Measurements from ENCODE around the gene CAPN9. TPM values are rescaled to one million over a fixed set of nuclear protein-coding genes. Genes with fewer than 3 reads are reported as not detected.

Gene CAPN9
- total RNA-seq, 4 donors from 2014 or later = not detected

GRCh38 chr1:230707732-230708630 is 39.2 kb upstream of the CAPN9 start:
- intact Hi-C loops (cut with DNase I; ENCODE audit: low total_unique reads) = no loop called here
- no peak for ATAC-seq
- Histone ChIP-seq H3K9me3 (no peaks in the 10 kb centered on the region), H3K27me3 (no peaks in the 10 kb centered on the region), H3K36me3 (no peaks in the 10 kb centered on the region), H3K4me3 (no peak overlapping the region), H3K4me1 (peaks cover 17 to 18% of the 10 kb centered on the region in 2 donors), H3K27ac (peak overlapping the region in 2 of 4 donors; percentile 57 to 69)
- TF ChIP-seq CTCF (IDR thresholded peaks at IDR 0.05 in 4 of 5, conservative IDR thresholded peaks at IDR 0.05 in 1 of 5) (no peak), POLR2A (IDR thresholded peaks at IDR 0.05) (no peak)
- in situ Hi-C loops (cut with MboI; ENCODE audit: low sequenced_read_pairs in 4 of 4) = no loop called here
- no peak for DNase-seq

- Histone ChIP-seq H3K27me3 (no peaks in the 10 kb centered on the region), H3K36me3 (no peaks in the 10 kb centered on the region), H3K4me1 (peaks cover 25 to 26% of the 10 kb centered on the region in 2 donors), H3K4me3 (no peak overlapping the region), H3K27ac (peak overlapping the region; percentile 5 to 69 (median 59)), H3K9me3 (no peaks in the 10 kb centered on the region)
- in situ Hi-C loops (cut with MboI; ENCODE audit: low sequenced_read_pairs in 4 of 4) (no loop called here), intact Hi-C loops (cut with DNase I; ENCODE audit: low total_unique reads) (no loop called here)
- TF ChIP-seq CTCF (IDR thresholded peaks at IDR 0.05 in 4 of 5, conservative IDR thresholded peaks at IDR 0.05 in 1 of 5) = no peak
- TF ChIP-seq POLR2A (IDR thresholded peaks at IDR 0.05) = peak in 1 of 2 donors; percentile 30
- DNase-seq (peak; percentile 65 to 84), ATAC-seq (peak; percentile 76 to 86)
Observed at GRCh38 chr1:230708631-230709580, 38.3 kb upstream of the CAPN9 start.

GRCh38 chr1:230709619-230710542 is 37.3 kb upstream of the CAPN9 start:
- in situ Hi-C loops (cut with MboI; ENCODE audit: low sequenced_read_pairs in 4 of 4) (no loop called here), intact Hi-C loops (cut with DNase I; ENCODE audit: low total_unique reads) (loop anchor here (5.0 kb wide), 2 partner anchors 62 to 152 kb away; no protein-coding TSS in a partner anchor)
- Histone ChIP-seq H3K27ac (peak overlapping the region in 1 of 4 donors; percentile 20), H3K27me3 (no peaks in the 10 kb centered on the region), H3K36me3 (no peaks in the 10 kb centered on the region), H3K4me3 (no peak overlapping the region), H3K9me3 (no peaks in the 10 kb centered on the region), H3K4me1 (peaks cover 32 to 33% of the 10 kb centered on the region in 2 donors)
- DNase-seq (no peak), ATAC-seq (no peak)
- TF ChIP-seq CTCF (IDR thresholded peaks at IDR 0.05 in 4 of 5, conservative IDR thresholded peaks at IDR 0.05 in 1 of 5) (no peak), POLR2A (IDR thresholded peaks at IDR 0.05) (no peak)

- ATAC-seq (no peak), DNase-seq (no peak)
- H3K9me3 ChIP-seq = no peaks in the 10 kb centered on the region
- no peak overlapping the region for H3K27ac ChIP-seq
- no peaks in the 10 kb centered on the region for H3K36me3 ChIP-seq
- peaks cover 33 to 35% of the 10 kb centered on the region in 2 donors for H3K4me1 ChIP-seq
- no peaks in the 10 kb centered on the region for H3K27me3 ChIP-seq
- no peak overlapping the region for H3K4me3 ChIP-seq
- TF ChIP-seq POLR2A (IDR thresholded peaks at IDR 0.05) (no peak), CTCF (IDR thresholded peaks at IDR 0.05 in 4 of 5, conservative IDR thresholded peaks at IDR 0.05 in 1 of 5) (no peak)
- intact Hi-C loops (cut with DNase I; ENCODE audit: low total_unique reads) = loop anchor here (5.0 kb wide), 2 partner anchors 62 to 152 kb away; no protein-coding TSS in a partner anchor
- in situ Hi-C loops (cut with MboI; ENCODE audit: low sequenced_read_pairs in 4 of 4) = no loop called here
Observed at GRCh38 chr1:230710543-230710904, 36.7 kb upstream of the CAPN9 start.

Data from gastrocnemius medialis (tissue), 4 donors.